HG03060 (cell line): Measurements from ENCODE around the gene RPRD1B.

Source experiments
- ATAC-seq: cut with Tn5 transposase; IDR thresholded peaks from one replicate; pipeline ENCODE4 v1.9.1; 2021; ENCODE audit warnings: low read depth, moderate number of reproducible peaks; ENCODE audit not compliant: unreplicated experiment

Gene RPRD1B

GRCh38 chr20:38067717-38068365 is 34.3 kb downstream of the RPRD1B start:
- ATAC-seq = no peak

GRCh38 chr20:38072898-38073297 is 39.4 kb downstream of the RPRD1B start:
- no peak for ATAC-seq

GRCh38 chr20:38073307-38074071 is 39.9 kb downstream of the RPRD1B start:
- ATAC-seq = peak; percentile 48

GRCh38 chr20:38075161-38075998 is 41.8 kb downstream of the RPRD1B start:
- ATAC-seq = no peak

GRCh38 chr20:38076548-38076947 is 43.0 kb downstream of the RPRD1B start:
- ATAC-seq = no peak

DNA sequence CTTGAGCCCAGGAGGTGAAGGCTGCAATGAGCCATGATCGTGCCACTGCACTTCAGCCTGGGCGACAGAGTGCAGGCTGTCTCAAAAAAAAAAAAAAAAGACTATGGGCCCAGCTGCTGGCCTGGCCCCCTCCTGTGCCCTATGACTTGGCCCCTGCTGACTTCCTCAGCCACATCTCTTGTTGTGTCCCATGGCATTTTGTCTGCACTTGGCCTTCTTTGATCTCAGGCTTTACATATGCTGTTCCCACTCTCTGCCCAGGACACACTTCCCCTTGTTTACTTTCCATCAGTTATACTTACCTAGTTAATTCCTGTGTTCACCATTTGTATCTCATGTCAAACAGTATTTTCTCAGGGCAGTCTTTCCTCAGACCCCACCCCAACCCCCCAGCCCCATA is 44.5 kb downstream of the RPRD1B start:
- no peak for ATAC-seq

- ATAC-seq = no peak
Measured at GRCh38 chr20:38079353-38079752, 45.8 kb downstream of the RPRD1B start.

GRCh38 chr20:38081575-38081974 is 48.0 kb downstream of the RPRD1B start:
- ATAC-seq = no peak

GRCh38 chr20:38082894-38083293 is 49.3 kb downstream of the RPRD1B start:
- ATAC-seq = no peak

DNA sequence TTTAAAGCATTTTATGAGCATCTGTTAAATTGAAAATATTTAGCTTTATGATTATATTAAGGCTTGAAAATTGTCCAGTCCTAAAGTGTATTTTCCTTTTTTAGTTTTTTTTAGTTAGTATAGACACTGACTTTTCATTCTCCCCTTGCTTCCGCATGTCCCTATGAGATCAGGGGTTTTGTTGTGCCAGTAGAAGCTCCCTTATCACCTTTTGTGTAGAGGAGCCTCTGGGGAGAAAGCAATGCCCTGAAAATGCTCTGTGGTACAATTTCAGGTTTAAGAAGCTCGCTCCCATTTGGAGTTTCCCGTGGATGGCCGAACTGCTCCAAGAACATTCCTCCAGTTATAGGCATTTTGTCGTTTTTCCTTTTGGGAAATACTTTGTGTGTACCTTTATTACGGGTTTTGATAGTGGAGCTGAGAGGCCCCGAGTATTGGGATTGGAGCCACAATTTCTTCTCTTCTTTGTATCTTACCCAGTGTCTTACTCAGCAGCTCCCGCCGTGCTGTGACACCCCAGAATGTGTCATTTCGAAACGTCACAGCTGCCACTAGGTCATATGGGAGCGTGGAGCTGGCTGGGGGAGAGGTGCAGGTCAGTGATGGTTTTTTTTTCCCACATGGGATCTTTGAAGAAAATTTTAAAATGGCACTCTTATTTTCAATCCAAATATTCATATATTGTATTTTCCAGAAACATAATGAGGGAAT is 49.9 kb downstream of the RPRD1B start:
- ATAC-seq = no peak

DNA sequence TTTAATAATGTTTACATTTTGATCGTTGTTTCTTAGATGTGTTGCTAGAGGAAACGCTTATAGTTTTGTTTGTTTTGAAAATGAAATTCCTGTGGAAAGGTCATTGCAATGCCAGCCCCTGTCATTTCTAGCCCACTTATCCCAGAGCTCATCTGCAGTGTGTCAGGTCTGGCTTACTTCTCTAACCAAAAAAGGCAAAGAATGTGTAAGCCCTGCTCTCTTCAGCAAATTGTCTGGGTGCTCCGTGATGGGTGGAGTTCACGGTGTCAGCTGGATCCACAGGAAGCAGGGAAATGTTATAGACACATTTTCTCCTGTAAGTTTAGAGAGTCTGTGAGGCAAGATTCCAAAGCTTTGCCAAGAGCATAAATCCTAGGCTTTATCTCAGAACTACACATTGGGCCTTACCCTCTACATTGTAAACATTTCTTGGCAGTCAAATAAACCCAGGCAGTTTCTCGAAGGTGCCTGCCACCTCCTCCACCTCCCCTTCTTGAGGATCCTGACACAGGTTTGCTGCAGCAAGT is 50.9 kb downstream of the RPRD1B start:
- ATAC-seq = no peak

DNA sequence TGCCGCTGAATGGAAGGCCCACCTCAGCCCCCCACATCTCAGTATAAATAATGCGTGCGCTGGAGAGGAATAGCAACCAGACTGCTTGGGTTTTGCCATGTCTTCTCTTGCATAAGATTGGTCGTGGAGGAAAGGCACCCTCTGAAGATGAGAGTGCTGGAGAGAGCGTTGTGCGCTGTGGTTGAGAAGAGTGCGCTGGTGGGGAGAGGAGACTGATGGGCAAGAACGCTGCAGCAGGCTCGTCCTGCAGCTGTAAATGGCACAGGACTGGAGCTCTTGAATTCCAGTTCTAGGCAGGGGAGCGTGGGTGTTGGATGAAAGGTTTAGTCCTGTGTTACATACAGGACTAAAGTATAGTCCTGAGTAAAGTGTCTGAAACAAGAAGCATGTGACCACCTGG is 51.5 kb downstream of the RPRD1B start:
- no peak for ATAC-seq

- ATAC-seq = no peak
Measured at GRCh38 chr20:38089500-38089899, 56.0 kb downstream of the RPRD1B start.

GRCh38 chr20:38090061-38090460 is 56.5 kb downstream of the RPRD1B start:
- ATAC-seq = no peak

DNA sequence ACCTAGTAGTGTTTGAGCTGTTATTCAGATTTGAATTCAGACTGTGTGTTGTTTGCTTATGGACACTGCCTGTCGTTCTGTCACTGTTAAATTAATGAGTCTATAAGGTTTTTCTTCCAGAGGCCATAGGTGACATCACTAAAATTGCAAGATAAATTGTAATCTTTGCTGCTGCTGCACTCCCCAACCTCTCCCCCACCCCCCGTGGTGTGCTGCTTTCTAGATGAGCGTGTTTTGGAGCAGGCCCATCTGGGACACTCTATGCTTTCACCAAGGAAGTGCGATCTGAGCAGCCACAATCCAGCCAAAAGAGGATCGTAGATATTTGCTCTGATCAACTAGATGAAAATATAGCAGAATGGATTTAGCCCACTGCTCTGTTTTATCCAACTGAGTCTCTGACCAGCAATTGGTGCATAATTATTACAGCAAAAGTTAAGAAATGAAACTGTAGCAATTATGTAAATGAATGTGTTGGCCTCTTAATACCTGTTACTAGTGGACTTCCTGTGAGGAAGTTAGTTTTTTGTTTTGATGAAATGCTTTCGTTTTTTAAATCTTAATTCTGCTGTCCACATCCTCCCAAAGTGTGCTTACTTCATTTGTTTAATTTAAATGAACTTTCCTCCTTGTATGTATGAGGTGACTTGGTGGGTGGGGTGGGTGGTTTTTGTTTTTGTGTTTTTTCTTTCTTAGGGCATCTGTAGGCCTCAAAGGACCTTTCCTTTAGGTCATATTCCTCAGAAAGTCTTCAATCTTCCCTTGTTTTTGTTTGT is 58.1 kb downstream of the RPRD1B start:
- no peak for ATAC-seq

GRCh38 chr20:38092260-38092857 is 58.8 kb downstream of the RPRD1B start:
- no peak for ATAC-seq

- ATAC-seq = no peak
Measured at GRCh38 chr20:38092915-38093314, 59.4 kb downstream of the RPRD1B start.

- no peak for ATAC-seq
Measured at GRCh38 chr20:38093641-38094077, 60.1 kb downstream of the RPRD1B start.

DNA sequence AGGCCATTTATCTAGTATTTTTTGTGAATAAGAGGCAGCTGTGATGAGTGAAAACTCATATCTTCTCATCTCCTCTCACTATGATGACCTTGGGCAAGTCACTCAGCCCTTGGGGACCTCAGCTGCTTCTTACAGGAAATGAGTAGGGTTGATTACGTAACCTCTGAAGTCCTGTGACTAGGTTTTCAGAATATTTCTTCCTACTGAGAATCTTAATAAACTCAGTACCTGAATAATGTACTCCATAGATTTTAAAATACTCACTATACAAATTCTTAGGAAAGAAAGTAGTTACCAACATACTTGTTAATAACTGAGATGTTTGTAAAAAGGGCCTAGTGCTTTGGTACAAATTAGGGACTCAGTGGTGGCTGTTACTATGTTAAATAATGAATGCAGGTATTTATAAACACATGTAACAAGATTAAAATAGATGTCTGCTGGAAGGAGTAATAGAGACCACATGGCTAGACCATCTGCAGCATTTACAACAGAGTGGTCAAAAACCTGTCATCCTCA is 60.9 kb downstream of the RPRD1B start:
- ATAC-seq = peak; percentile 54
